HG03135 (cell line): ENCODE results near the gene FBXW8.
"Not testable (repeated sequence)": the region's sequence is repeated elsewhere in the genome, so short reads cannot be mapped to it uniquely, and the experiment has no call there.

ENCODE experiments used
- ATAC-seq: cut with Tn5 transposase; IDR thresholded peaks from one replicate; pipeline ENCODE4 v1.9.1; 2021; ENCODE audit warnings: mild to moderate bottlenecking, moderate library complexity; ENCODE audit not compliant: unreplicated experiment

FBXW8 gene

DNA sequence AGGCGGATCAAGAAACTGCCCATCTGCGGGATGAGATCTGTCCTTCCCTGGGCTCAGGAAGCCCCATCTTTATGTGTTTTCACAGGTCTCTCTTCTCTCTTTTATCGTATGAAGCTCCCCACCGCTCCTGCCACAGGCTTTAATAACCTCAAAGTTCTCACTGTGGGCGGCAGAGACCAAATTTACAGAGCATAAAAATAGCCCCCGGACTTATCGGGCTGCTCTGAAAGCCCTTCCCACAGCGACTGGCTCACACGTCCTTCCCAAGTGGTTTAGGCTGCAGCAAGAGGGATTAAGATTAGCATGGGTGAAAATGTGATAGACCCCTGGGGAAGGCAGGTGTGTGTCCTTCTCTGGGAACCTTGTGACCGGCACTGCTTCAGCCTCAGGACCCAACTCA, 140.6 kb downstream of the FBXW8 start:
- ATAC-seq: no peak

- ATAC-seq: no peak
These were observed 141.8 kb downstream of the FBXW8 start for GRCh38 chr12:117052386-117053049.

- ATAC-seq: no peak
These were observed 142.3 kb downstream of the FBXW8 start for GRCh38 chr12:117053050-117053400.

- ATAC-seq: no peak
These were observed 142.9 kb downstream of the FBXW8 start for GRCh38 chr12:117053597-117054201.

DNA sequence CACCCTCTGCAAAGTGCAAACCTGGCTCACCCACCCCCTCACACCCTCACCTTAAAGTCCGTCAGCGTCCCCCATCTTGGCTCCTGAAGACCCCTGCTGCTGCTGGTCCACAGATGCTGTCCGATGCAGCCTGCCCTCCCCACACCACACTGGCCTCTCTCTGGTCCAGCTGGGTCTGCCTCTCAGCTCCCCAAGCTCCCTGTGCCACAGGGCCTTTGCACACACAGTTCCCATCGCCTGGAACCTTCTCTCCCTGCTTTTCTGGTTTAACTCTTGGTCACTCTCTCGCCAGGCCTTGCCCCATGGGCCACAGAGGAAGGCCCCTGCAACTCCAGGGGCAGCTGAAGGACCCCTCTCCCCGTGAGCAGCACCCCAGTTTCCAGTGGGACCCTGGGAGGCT, 143.5 kb downstream of the FBXW8 start:
- no peak for ATAC-seq

DNA sequence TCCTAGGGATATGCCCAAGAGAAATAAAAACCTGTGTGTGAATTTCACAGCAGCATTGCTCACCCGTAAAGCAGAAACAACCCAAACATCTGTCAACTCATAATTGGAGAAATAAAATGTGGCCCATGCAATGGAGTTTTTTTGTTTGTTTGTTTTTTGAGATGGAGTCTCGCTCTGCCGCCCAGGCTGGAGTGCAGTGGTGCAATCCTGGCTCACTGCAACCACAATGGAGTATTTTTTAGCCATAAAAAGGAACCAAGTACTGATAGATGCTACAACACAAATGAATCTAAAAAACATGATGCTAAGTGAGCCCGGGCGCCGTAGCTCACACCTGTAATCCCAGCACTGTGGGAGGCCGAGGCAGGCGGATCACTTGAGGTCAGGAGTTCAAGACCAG, 146.9 kb downstream of the FBXW8 start:
- not testable (repeated sequence) for ATAC-seq

GRCh38 chr12:117058442-117059072, 147.8 kb downstream of the FBXW8 start:
- ATAC-seq: no peak

DNA sequence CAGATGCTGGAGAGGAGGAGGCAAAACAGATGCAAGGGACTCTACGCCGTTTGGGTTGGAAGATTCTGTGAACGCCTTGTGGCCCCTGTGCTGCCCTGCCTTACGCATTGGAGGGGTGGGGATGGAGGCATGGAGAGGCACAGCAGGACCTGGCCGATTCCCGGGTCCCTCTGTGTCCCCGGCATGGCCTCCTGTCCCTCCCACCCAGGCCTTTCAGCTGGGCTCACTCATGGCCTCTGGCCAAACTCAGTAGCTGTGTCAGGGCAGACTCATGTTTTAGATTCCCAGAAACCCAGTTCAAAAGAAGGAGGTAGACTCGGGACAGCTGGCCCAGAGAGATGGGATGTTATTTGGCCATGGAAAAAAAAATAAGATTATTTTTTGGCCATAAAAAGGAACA, 148.4 kb downstream of the FBXW8 start:
- ATAC-seq: no peak

GRCh38 chr12:117060246-117060928, 149.6 kb downstream of the FBXW8 start:
- ATAC-seq: no peak

DNA sequence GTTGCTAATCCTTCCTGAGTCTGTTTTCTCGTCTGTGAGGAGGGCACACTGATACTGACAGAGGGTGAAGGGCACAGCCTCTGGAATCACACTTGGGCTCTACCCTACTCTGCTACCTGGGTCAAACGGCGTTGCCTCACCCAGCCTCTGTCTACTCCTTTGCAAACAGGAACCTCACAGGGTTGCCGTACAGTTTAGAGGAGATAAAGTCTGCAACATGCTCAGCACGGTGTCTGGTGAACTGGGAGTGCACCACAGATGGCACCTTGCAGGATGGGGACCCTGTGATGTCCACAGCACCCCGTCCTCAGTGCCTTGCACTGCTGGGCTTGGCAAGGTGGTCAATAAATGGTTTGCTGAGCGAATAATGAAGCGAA, 150.2 kb downstream of the FBXW8 start:
- ATAC-seq: no peak

GRCh38 chr12:117061555-117062079, 150.9 kb downstream of the FBXW8 start:
- no peak for ATAC-seq

DNA sequence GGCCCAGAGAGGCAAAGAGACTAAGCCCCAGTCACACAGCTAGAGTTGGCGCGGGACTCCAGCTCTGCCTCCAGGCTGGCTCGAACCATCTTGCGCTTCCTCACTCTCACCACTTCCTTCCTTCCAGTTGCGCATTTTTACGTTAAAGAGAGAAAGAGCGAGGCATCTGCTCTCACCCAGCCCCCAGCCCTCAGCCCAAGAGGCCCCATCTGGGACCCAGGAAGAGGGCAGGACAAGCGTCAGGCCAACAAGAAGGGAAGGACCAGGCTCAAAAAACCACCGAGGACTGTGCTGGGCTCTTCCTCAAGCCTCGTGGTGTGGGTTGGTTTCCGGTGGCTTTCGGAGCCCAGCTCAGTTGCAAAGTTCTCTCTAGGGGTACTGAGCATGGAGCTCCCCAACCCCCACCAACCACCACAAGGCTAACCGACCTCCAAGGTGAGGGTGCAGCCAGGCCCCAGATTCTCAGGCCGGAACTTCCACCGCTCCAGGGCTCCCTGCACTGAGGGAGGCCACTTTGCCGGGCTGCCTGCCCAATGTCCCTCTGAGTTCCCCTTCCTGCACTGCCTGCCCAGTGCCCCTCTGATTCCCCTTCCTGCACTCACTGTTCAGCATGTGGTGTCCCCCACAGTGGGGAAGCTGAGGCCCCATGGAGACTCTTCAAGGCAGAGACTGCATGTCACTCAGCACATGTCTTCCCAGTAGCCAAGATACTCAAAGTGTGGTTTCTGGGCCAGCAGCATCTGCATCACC, 152.6 kb downstream of the FBXW8 start:
- peak; percentile 45 for ATAC-seq

- ATAC-seq: no peak
These were observed 153.3 kb downstream of the FBXW8 start for GRCh38 chr12:117064049-117064448.

DNA sequence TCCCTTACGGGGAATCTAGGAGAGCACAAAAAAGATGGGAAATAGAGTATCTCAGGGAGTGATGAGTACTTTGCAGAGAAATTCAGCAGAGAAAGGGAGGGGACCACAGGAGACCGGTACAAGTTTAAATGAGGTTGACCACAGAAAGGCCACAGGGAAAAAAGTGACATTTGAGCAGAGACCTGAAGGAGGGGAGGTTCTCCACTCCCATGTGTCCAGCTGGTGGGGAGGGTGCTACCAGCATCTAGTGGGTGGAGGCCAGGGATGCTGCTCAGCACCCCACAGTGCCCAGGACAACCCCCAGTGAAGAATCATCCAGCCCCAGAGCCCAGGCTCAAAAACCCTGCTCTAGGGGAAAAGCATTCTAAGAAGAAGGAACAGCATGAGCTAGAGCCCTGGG, 153.8 kb downstream of the FBXW8 start:
- ATAC-seq: no peak

DNA sequence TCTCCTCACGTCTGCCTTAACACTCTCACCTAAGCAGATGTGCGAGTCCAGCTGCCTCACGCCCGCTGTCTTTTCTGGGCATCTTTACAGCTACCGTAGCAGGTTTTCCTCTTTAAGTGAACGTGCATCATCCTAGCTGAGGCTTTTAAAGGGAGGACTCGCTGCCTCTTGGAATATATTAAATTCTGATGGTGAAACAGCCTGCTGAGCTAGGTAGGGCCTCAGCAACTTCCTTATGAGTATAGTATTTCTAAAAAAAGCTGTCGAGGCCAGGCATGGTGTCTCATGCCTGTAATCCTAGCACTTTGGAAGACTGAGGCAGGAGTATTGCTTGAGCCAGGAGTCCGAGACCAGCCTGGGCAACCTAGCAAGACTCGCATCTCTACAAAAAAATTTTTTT, 156.3 kb downstream of the FBXW8 start:
- no peak for ATAC-seq

- no peak for ATAC-seq
These were observed 156.9 kb downstream of the FBXW8 start for GRCh38 chr12:117067638-117068037.

- ATAC-seq: no peak
These were observed 157.7 kb downstream of the FBXW8 start for GRCh38 chr12:117068492-117068891.

DNA sequence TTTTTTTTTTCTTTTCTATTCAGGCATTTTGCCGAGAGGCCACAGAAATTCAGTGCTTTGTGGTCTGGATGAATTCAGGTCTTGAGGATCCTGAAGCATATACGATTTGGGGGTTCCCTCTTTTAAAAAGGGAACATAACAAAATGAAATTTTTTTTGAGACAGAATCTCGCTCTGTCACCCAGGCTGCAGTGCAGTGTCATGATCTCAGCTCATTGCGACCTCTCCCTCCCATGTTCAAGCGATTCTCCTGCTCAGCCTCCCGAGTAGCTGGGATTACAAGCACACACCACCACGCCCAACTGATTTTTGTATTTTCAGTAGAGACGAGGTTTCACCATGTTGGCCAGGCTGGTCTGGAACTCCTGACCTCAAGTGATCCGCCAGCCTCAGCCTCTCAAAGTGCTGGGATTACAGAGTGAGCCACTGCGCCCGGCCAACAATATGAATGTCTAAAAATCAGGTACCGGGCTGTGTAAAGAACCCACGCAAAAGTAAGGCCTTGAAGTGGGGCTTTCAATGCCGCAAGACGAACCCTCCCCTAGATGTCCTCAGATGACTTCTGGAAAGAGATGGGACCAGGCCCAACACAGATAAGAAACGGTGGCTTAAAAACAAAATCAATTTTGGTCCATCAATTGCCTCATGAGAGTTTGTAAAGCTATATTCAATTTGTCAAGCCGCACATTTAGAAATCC, 158.5 kb downstream of the FBXW8 start:
- no peak for ATAC-seq

GRCh38 chr12:117069926-117070900, 159.5 kb downstream of the FBXW8 start:
- ATAC-seq: no peak
